ENCODE data around the gene NR1H4.
"Not testable (repeated sequence)": the region's sequence is repeated elsewhere in the genome, so short reads cannot be mapped to it uniquely, and the experiment has no call there.

Gene NR1H4

GRCh38 chr12:100564905-100565467 is 91.3 kb downstream of the NR1H4 start:
- in situ Hi-C loops (cut with HindIII; ENCODE audit: low sequenced_read_pairs): loop anchor here (5.0 kb wide), 1 partner anchor 338 kb away; no protein-coding TSS in a partner anchor

DNA sequence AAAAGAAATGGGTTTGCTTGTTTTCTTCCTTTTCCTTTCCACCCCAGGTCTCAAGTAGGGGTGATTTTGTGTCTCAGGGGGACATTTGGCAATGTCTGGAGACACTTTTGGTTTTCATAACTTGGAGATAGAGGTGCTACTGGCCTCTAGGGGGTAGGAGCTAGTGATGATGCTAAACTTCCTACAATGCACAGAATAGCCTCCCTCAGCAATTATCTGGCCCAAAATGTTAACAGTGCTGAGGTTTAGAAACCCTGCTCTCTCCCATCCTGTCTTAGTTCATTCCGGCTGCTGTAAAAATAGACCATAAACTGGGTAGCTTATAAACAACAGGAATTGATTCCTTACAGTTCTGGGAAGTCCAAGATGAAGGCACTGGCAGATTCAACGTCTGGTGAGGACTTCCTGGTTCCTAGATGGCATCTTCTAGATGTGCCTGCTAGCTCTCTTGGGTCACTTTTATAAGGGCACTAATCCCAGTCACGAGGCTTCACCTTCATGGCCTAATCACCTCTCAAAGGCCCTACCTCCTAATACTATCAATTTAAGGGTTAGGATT is 92.4 kb downstream of the NR1H4 start:
- in situ Hi-C loops (cut with HindIII; ENCODE audit: low sequenced_read_pairs): no loop called here

GRCh38 chr12:100566887-100567637 is 93.4 kb downstream of the NR1H4 start:
- in situ Hi-C loops (cut with HindIII; ENCODE audit: low sequenced_read_pairs): no loop called here

DNA sequence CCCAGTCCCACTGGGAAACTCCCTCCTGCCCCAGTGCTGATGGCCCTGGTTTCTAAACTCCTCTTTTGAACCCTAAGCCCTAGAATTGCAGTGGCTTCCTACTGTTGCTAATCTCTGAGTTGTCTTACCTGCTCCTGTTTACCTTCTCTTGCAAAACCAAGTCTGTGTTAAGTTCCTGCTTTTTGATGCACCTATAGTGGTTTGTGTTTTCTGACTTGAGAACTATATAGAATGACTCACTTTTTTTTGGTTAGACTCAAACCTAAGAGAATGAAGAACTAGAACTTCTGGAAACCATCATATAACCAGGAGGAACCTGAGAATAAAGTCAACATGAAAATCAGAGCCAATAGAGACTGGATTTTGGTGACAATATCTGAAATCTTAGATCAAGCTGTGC is 94.3 kb downstream of the NR1H4 start:
- in situ Hi-C loops (cut with HindIII; ENCODE audit: low sequenced_read_pairs): no loop called here

DNA sequence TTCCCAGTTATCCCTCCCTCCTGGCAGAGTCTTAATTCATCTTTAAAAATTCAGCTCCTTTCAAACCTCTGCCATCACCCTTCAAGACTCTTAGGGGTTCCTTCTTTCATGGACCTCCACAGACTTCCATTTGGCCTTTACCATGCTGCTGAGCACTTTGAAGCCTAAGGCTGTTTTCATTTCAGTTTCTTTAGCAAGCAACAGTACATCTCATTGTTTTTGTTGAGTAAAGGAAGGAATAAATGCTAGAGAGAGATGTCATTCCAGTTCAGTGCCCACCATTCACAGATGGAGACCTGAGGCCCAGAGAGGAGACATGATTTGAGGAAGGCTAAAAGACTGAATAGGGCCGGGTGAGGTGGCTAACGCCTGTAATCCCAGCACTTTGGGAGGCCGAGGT is 98.5 kb downstream of the NR1H4 start:
- in situ Hi-C loops (cut with HindIII; ENCODE audit: low sequenced_read_pairs): no loop called here

DNA sequence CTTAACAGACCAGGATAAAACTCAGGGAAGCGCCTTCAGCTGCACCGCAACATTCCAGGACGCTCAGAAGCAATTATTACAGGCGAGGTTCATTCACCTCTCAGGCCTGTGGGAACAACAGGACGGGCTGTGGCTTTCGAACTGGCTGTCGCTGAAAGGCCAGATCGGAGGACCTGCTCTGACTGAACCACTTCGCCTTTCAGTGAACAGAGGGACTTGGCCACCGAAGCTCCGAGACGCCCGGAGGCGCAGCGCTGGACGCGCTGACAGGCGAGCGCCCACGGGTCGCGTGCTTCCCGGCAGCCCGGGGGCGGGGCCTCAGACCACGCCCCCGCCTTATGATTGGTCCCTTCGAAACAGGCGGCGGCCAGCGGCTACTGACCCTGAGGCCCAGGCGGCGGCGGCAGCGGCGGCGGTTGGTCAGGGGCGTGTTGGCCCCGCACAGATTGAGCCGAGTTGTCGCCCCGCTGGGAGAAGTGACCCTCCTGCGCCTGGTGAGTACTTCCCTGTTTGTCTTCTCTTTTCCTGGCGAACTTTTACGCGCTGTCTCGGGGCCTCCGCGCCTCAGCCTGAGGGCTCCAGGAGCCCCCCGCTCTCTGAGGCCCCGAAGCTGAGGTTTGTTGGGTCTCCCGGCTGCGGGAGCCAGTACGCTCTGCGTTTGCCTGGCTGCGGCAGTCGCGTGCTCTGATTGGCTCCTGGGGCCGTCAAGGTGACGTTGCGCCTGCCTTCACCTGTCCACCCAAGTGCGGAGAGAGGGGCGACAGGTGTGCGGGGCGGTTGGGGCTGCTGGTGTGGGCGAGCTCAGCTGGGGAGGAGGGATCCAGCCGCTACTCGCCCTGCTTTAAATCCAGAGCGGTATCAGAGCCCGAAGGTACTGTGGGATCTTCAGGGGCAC is 99.9 kb downstream of the NR1H4 start, which contains the start of gene GAS2L3:
Gene GAS2L3, plus strand, starts transcription at position 393 of the 895 bp plus-strand sequence. CDS start 21,221 bp downstream, outside the sequence.
- in situ Hi-C loops (cut with HindIII; ENCODE audit: low sequenced_read_pairs): no loop called here

DNA sequence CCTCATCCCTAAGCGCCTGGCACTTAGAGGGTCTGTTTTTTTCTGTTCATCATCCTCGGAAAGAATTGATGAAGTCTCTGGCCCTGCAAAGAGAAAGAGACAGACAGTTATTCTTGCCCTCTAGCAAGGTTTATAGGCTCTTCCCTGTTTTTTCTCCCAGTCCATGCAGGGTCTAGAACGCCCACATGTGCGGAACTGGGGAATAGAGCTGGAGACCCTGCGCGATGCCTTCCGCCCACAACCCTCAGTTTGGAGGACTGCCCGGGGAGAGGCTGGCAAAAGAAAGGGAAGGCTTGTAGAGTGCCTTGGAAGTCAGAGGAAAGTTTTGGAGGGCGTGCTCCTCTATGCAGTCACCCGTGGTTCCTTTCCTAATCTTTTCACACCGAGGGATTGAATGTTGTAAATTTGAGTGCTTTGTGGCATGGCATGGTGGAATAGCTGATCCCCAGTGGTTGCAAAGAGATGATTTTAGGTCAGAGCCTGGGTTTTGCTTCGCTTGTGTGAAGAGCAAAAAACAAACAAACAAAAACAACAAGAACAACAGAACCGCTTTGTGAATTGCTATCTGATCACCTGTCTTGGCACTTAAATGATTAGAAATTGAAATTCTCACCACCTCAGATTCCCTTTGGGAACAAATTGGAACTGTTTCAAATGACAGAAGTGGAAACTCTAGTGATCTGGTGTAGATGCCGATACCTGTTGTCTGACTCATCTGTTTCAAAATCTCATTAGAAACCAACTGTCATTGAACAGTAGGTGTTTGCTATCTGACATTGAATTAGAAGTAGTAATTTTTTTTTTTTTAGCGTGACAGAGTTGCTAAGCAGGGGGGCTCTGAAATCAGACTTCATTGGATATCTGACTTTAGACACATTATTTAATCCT is 100.8 kb downstream of the NR1H4 start:
- in situ Hi-C loops (cut with HindIII; ENCODE audit: low sequenced_read_pairs): no loop called here

DNA sequence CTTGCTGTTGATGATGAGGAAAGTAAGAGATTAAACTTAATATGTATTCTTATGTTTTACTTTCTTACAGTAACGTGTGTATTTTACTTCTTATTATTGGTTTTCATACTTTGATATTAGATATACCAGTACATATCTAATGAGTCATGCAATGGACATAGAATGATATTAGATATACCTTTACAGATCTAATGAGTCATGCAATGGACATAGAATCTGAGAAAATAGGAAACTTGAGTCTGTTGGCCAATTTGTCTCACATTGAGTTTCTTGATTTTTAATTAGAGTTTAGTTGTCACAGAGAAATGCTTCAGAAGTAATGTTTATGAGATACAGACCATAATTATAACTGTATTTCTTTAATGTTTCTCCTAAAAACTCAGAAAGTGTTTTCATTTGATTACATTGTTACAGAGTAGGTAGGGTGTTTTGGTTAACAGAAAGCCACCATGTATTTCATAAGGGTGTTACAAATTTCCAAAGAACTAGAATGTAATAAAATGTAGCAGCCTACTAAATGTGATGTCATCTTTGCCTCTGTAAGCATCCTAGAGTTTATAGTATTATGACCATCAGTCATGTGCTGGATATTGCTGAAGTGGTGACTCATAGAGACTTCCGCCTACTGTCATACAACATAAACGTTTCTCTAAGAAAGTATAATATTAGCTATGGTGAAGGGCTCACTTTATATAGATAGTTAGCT is 102.8 kb downstream of the NR1H4 start:
- in situ Hi-C loops (cut with HindIII; ENCODE audit: low sequenced_read_pairs): no loop called here

DNA sequence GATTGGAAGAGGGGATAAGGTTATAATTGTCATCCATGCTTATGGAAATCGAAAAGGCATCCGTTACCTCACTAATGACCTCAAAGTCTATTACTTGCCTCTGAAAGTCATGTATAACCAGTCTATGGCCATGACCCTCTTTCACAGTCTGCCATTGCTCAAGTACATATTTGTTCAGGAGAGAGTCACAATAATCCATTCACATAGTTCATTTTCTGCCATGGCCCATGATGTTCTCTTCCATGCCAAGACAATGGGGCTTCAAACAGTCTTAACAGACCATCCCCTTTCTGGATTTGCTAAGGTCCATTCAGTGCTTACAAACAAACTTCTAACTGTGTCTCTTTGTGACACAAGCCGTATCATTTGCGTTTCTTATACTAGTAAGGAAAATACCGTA is 105.3 kb downstream of the NR1H4 start:
- in situ Hi-C loops (cut with HindIII; ENCODE audit: low sequenced_read_pairs): no loop called here

GRCh38 chr12:100579844-100580243 is 106.2 kb downstream of the NR1H4 start:
- in situ Hi-C loops (cut with HindIII; ENCODE audit: low sequenced_read_pairs): no loop called here

GRCh38 chr12:100584256-100584655 is 110.6 kb downstream of the NR1H4 start:
- in situ Hi-C loops (cut with HindIII; ENCODE audit: low sequenced_read_pairs): no loop called here

- in situ Hi-C loops (cut with HindIII; ENCODE audit: low sequenced_read_pairs): no loop called here
Measured at GRCh38 chr12:100591979-100592378, 118.3 kb downstream of the NR1H4 start.

- in situ Hi-C loops (cut with HindIII; ENCODE audit: low sequenced_read_pairs): no loop called here
Measured at GRCh38 chr12:100593490-100593889, 119.8 kb downstream of the NR1H4 start.

GRCh38 chr12:100601626-100602025 is 128.0 kb downstream of the NR1H4 start:
- in situ Hi-C loops (cut with HindIII; ENCODE audit: low sequenced_read_pairs): no loop called here

- in situ Hi-C loops (cut with HindIII; ENCODE audit: low sequenced_read_pairs): not testable (repeated sequence)
Measured at GRCh38 chr12:100602997-100603396, 129.3 kb downstream of the NR1H4 start.

- in situ Hi-C loops (cut with HindIII; ENCODE audit: low sequenced_read_pairs): no loop called here
Measured at GRCh38 chr12:100608776-100609175, 135.1 kb downstream of the NR1H4 start.

DNA sequence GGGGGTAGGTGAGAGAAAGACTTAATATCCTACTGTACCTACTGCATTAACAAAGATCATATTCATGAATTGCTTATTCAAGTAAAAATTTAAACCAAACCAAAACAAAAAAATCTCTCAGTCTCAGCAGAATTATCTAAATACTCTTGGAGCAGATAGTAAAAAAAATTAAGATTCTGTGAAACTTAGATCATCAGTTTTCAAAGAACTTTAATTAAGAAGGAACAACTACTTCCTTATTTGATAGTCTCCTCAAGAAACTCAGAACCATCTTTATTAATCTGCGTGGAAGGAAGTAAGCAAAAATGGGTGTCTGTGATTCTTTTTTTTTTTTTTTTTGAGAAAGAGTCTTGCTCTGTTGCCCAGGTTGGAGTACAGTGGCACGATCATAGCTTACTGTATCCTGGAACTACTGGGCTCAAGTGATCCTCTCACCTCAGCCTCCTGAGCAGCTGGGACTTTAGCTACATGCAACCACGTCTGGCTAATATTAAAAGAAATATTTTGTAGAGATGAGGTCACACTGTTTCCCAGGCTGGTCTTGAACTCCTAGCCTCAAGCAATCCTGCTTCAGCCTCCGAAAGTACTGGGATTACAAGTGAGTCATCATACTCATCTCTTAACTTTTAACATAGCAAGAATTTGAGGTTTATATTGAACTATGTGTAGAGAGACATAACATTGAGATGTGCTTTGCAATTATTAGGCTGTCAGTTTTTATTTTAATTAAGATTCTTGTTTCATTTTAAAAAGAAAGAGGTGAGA is 137.2 kb downstream of the NR1H4 start:
- in situ Hi-C loops (cut with HindIII; ENCODE audit: low sequenced_read_pairs): no loop called here

DNA sequence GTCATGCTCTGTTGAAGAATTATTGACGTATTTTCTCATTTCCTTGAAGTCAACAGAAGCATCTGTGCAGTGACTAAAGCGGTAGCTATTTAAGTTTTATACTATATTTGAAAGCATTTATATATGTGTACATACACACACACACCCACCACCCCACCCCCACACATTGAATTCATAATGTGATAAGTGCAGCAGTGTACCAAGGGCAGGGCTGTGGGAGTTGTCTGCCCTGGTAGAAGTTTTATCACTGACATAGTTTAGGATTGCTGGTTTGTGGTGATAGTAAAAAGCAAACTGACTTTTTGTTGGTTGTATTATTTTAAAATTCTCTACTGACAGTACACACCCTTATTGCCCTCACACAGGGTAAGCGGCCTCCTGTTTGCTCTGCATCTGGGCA is 138.9 kb downstream of the NR1H4 start:
- in situ Hi-C loops (cut with HindIII; ENCODE audit: low sequenced_read_pairs): no loop called here
